GM18498 (cell line): ENCODE results near the gene MRPL43.

Source experiments
- ATAC-seq: cut with Tn5 transposase; IDR thresholded peaks from one replicate; pipeline ENCODE4 v1.9.1; 2021; ENCODE audit warnings: mild to moderate bottlenecking, moderate library complexity; ENCODE audit not compliant: unreplicated experiment

The MRPL43 gene

GRCh38 chr10:101020427-101021075 is 33.3 kb upstream of the MRPL43 start:
- no peak for ATAC-seq

GRCh38 chr10:101019440-101019703 is 32.1 kb upstream of the MRPL43 start:
- no peak for ATAC-seq

- no peak for ATAC-seq
Measured at GRCh38 chr10:101018600-101019439, 31.5 kb upstream of the MRPL43 start.

- no peak for ATAC-seq
Measured at GRCh38 chr10:101018118-101018599, 30.9 kb upstream of the MRPL43 start.

GRCh38 chr10:101016814-101017213 is 29.5 kb upstream of the MRPL43 start:
- ATAC-seq = no peak

GRCh38 chr10:101015582-101015973 is 28.3 kb upstream of the MRPL43 start:
- no peak for ATAC-seq

- no peak for ATAC-seq
Measured at GRCh38 chr10:101014966-101015581, 27.8 kb upstream of the MRPL43 start.

GRCh38 chr10:101014230-101014884 is 27.1 kb upstream of the MRPL43 start:
- no peak for ATAC-seq

GRCh38 chr10:101013365-101013825 is 26.1 kb upstream of the MRPL43 start:
- no peak for ATAC-seq

GRCh38 chr10:101012525-101013364 is 25.4 kb upstream of the MRPL43 start:
- peak; percentile 83 for ATAC-seq

- ATAC-seq = no peak
Measured at GRCh38 chr10:101011517-101012423, 24.5 kb upstream of the MRPL43 start.

GRCh38 chr10:101010329-101010728 is 23.0 kb upstream of the MRPL43 start:
- no peak for ATAC-seq

- ATAC-seq = no peak
Measured at GRCh38 chr10:101008823-101009423, 21.6 kb upstream of the MRPL43 start.

GRCh38 chr10:101007915-101008822 is 20.9 kb upstream of the MRPL43 start:
- no peak for ATAC-seq

- no peak for ATAC-seq
Measured at GRCh38 chr10:101007099-101007711, 19.9 kb upstream of the MRPL43 start.

- ATAC-seq = no peak
Measured at GRCh38 chr10:101006593-101007098, 19.3 kb upstream of the MRPL43 start.

GRCh38 chr10:101005869-101006567 is 18.7 kb upstream of the MRPL43 start:
- ATAC-seq = no peak
